IMR-90 (cell line): ENCODE results near the gene EIF3L. TPM values are rescaled to one million over a fixed set of nuclear protein-coding genes. Genes with fewer than 3 reads are reported as not detected.

Source experiments
- ATAC-seq: fragments of 200-7000 bp; cut with Tn5 transposase; 2 replicates; pipeline ENCODE4 v1.9.1; 2020; ENCODE audit warnings: low read depth, mild to moderate bottlenecking, moderate library complexity
- BruUV-seq: library from RNA; stranded (reverse); fragments of 400-500 nt; replicated peaks from 2 replicates; lab custom pipeline; 2021; lab: Mats Ljungman, UMichigan
- CTCF ChIA-PET: fragments of 300-600 bp; formaldehyde crosslinking; extraction: SDS; loops from one replicate; lab custom pipeline; 2021; ENCODE audit warnings: antibody characterized with exemption; lab: Yijun Ruan, JAX
- POLR2A ChIA-PET: fragments of 300-600 bp; sonication (Branson Sonifier 250); formaldehyde crosslinking; loops from one replicate; lab custom pipeline; 2022; ENCODE audit warnings: antibody characterized with exemption; ENCODE audit not compliant: unreplicated experiment; lab: Charles Lee
- DNase-seq: peaks from one replicate; pipeline ENCODE4 v3.0.0; 2013
- H2AFZ ChIP-seq: replicated peaks from 2 replicates; pipeline ENCODE3; 2013; ENCODE audit warnings: low read length, mild to moderate bottlenecking; ENCODE audit not compliant: poor library complexity
- H2AK5ac ChIP-seq: 2 replicates; pipeline ENCODE4 v1.6.1; 2013; ENCODE audit warnings: low read depth, low read length, inconsistent platforms
- H2AK9ac ChIP-seq: replicated peaks from 2 replicates; pipeline ENCODE3; 2013; ENCODE audit warnings: mild to moderate bottlenecking, low read depth, low read length, moderate library complexity; ENCODE audit not compliant: poor library complexity
- H2BK120ac ChIP-seq: 2 replicates; pipeline ENCODE4 v1.6.1; 2013; ENCODE audit warnings: low read depth, low read length, inconsistent platforms
- H2BK15ac ChIP-seq: 3 replicates; pipeline ENCODE4 v1.6.1; 2013; ENCODE audit warnings: low read depth, low read length, inconsistent platforms
- H2BK20ac ChIP-seq: 2 replicates; pipeline ENCODE4 v1.6.1; 2013; ENCODE audit warnings: low read depth, mild to moderate bottlenecking, inconsistent platforms, low read length, moderate library complexity
- H2BK5ac ChIP-seq: 2 replicates; pipeline ENCODE4 v1.6.1; 2013; ENCODE audit warnings: mild to moderate bottlenecking, low read depth, low read length, inconsistent platforms; ENCODE audit not compliant: poor library complexity, severe bottlenecking
- H3K14ac ChIP-seq: replicated peaks from 2 replicates; pipeline ENCODE4 v1.6.1; 2013; ENCODE audit warnings: low read depth, low read length, inconsistent platforms
- H3K18ac ChIP-seq: 2 replicates; pipeline ENCODE4 v1.6.1; 2013; ENCODE audit warnings: low read depth, low read length, control low read depth
- H3K23ac ChIP-seq: 2 replicates; pipeline ENCODE4 v1.6.1; 2013; ENCODE audit warnings: low read depth, low read length, inconsistent platforms
- H3K27ac ChIP-seq: 2 replicates; pipeline ENCODE4 v1.5.1; 2013; ENCODE audit warnings: mild to moderate bottlenecking, control low read depth, low read length; ENCODE audit not compliant: insufficient read depth
- H3K27me3 ChIP-seq: 2 replicates; pipeline ENCODE4 v1.6.1; 2013; ENCODE audit warnings: low read length; ENCODE audit not compliant: control insufficient read depth, insufficient read depth
- H3K36me3 ChIP-seq: 2 replicates; pipeline ENCODE4 v1.6.1; 2013; ENCODE audit warnings: low read length, mixed read lengths; ENCODE audit not compliant: control insufficient read depth, insufficient read depth
- H3K4ac ChIP-seq: 2 replicates; pipeline ENCODE4 v1.6.1; 2013; ENCODE audit warnings: low read depth, low read length, inconsistent platforms
- H3K4me1 ChIP-seq: 2 replicates; pipeline ENCODE4 v1.6.1; 2013; ENCODE audit warnings: low read length, mixed read lengths; ENCODE audit not compliant: control insufficient read depth, insufficient read depth
- H3K4me2 ChIP-seq: 2 replicates; pipeline ENCODE4 v1.6.1; 2013; ENCODE audit warnings: low read depth, mild to moderate bottlenecking, control low read depth, low read length, moderate library complexity
- H3K4me3 ChIP-seq: 2 replicates; pipeline ENCODE4 v1.5.1; 2013; ENCODE audit warnings: low read depth, mild to moderate bottlenecking, control low read depth, low read length, moderate library complexity; ENCODE audit not compliant: insufficient read depth
- H3K56ac ChIP-seq: 2 replicates; pipeline ENCODE4 v1.6.1; 2013; ENCODE audit warnings: low read length, inconsistent platforms; ENCODE audit not compliant: insufficient read depth; ENCODE audit errors: extremely low read depth
- H3K79me1 ChIP-seq, 2 experiments: 2 replicates each; pipeline ENCODE4 v1.6.1; 2013; ENCODE audit warnings: low read length in 2 of 2, inconsistent platforms in 1 of 2, low read depth in 1 of 2
- H3K9ac ChIP-seq: 2 replicates; pipeline ENCODE4 v1.6.1; 2013; ENCODE audit warnings: low read depth, low read length, control low read depth
- H3K9me1 ChIP-seq: 2 replicates; pipeline ENCODE4 v1.6.1; 2013; ENCODE audit warnings: low read length, inconsistent platforms; ENCODE audit not compliant: insufficient read depth
- H3K9me3 ChIP-seq: 2 replicates; pipeline ENCODE4 v1.6.1; 2013; ENCODE audit warnings: low read length; ENCODE audit not compliant: control insufficient read depth, insufficient read depth
- H4K20me1 ChIP-seq: 2 replicates; pipeline ENCODE4 v1.6.1; 2013; ENCODE audit warnings: low read length, inconsistent platforms; ENCODE audit not compliant: insufficient read depth
- H4K5ac ChIP-seq: 2 replicates; pipeline ENCODE4 v1.6.1; 2013; ENCODE audit warnings: mild to moderate bottlenecking, low read depth, low read length, control low read depth
- H4K8ac ChIP-seq, 2 experiments: 2 replicates each; pipeline ENCODE4 v1.6.1; 2013; ENCODE audit warnings: low read depth in 2 of 2, low read length in 2 of 2, control low read depth in 1 of 2, inconsistent platforms in 1 of 2
- H4K91ac ChIP-seq: 2 replicates; pipeline ENCODE4 v1.6.1; 2013; ENCODE audit warnings: low read depth, low read length, inconsistent platforms; ENCODE audit not compliant: insufficient read depth
- BHLHE40 ChIP-seq: fragments of 150-350 bp; IDR thresholded peaks from 2 replicates; pipeline ENCODE4 v1.6.1; 2016; ENCODE audit warnings: mild to moderate bottlenecking, low read depth, low read length
- CEBPB ChIP-seq: IDR thresholded peaks from 2 replicates; pipeline ENCODE4 v1.6.1; 2012; ENCODE audit warnings: low read depth, low read length, improper control_type of control experiment
- CHD1 ChIP-seq: IDR thresholded peaks from 2 replicates; pipeline ENCODE4 v1.6.1; 2012; ENCODE audit warnings: low read depth, low read length, improper control_type of control experiment
- FOS ChIP-seq: fragments of 150-350 bp; IDR thresholded peaks from 2 replicates; pipeline ENCODE4 v1.6.1; 2016; ENCODE audit warnings: low read depth, low read length
- MAFK ChIP-seq: IDR thresholded peaks from 2 replicates; pipeline ENCODE4 v1.6.1; 2012; ENCODE audit warnings: low read depth, low read length, improper control_type of control experiment
- MAZ ChIP-seq: IDR thresholded peaks from 2 replicates; pipeline ENCODE4 v1.6.1; 2012; ENCODE audit warnings: low read depth, mild to moderate bottlenecking, low read length, improper control_type of control experiment, moderate library complexity, borderline replicate concordance
- MXI1 ChIP-seq: IDR thresholded peaks from 2 replicates; pipeline ENCODE4 v1.6.1; 2012; ENCODE audit warnings: low read depth, mild to moderate bottlenecking, low read length, moderate library complexity, borderline replicate concordance
- NFE2L2 ChIP-seq: fragments of 150-350 bp; IDR thresholded peaks from 2 replicates; pipeline ENCODE4 v1.6.1; 2016; ENCODE audit warnings: low read depth, mild to moderate bottlenecking, low read length
- POLR2A ChIP-seq: IDR thresholded peaks from 2 replicates; pipeline ENCODE4 v1.6.1; 2012; ENCODE audit warnings: mild to moderate bottlenecking, low read depth, low read length
- RAD21 ChIP-seq: IDR thresholded peaks from 2 replicates; pipeline ENCODE4 v1.6.1; 2012; ENCODE audit warnings: low read length, improper control_type of control experiment
- RCOR1 ChIP-seq: IDR thresholded peaks from 2 replicates; pipeline ENCODE4 v1.6.1; 2012; ENCODE audit warnings: mild to moderate bottlenecking, low read length, improper control_type of control experiment; ENCODE audit not compliant: insufficient replicate concordance
- RFX5 ChIP-seq: IDR thresholded peaks from 2 replicates; pipeline ENCODE4 v1.8.0; 2012; ENCODE audit warnings: low read depth, mild to moderate bottlenecking, low read length, moderate library complexity
- SMC3 ChIP-seq: fragments of 150-350 bp; IDR thresholded peaks from 2 replicates; pipeline ENCODE4 v1.6.1; 2016; ENCODE audit warnings: low read depth, mild to moderate bottlenecking, antibody characterized with exemption, low read length, moderate library complexity
- WGBS, 2 experiments: methylation state at CpG; one replicate each; pipeline versions ENCODE4 v1.1.5 to v1.1.7; 2013; ENCODE audit warnings: missing lambda C conversion rate in 2 of 2; ENCODE audit not compliant: insufficient read length in 1 of 2; ENCODE audit errors: extremely low coverage in 2 of 2; 5-methylcytosine and 5-hydroxymethylcytosine counted together
- dilution Hi-C: fragments of 300-500 bp; cut with HindIII; formaldehyde crosslinking; loops from one replicate; pipeline ENCODE4 v1.14.3; 2018; ENCODE audit warnings: low sequenced_read_pairs; ENCODE audit not compliant: unreplicated experiment
- in situ Hi-C: fragments of 300-500 bp; cut with MboI; formaldehyde crosslinking; loops from 3 replicates; pipeline ENCODE4 v1.14.3; 2019; ENCODE audit warnings: low sequenced_read_pairs, inconsistent platforms, mixed read lengths
- intact Hi-C: fragments of 100-400 bp; cut with micrococcal nuclease; formaldehyde crosslinking; loops from 2 replicates; pipeline ENCODE4 v1.10.0; 2022
- polyA plus RNA-seq, 3 experiments: library from polyadenylated mRNA; depleted of rRNA; stranded (reverse); fragments of >200 nt; gene quantifications; 2 replicates each; pipeline ENCODE4 v1.2.3, GENCODE V29; 2012; ENCODE audit warnings: low replicate concordance in 1 of 3
- total RNA-seq: library from RNA; depleted of rRNA; stranded (reverse); fragments of >200 nt; gene quantifications from 2 replicates; pipeline ENCODE4 v1.2.3, GENCODE V29; 2012
- TF ChIP-seq, protein P1 (sequence below): fragments of 150-350 bp; IDR thresholded peaks from 2 replicates; pipeline ENCODE4 v1.6.1; 2017; ENCODE audit warnings: mild to moderate bottlenecking, antibody characterized with exemption, low read length, low read depth
- TF ChIP-seq, protein P2 (sequence below): fragments of 150-350 bp; IDR thresholded peaks from 2 replicates; pipeline ENCODE4 v1.6.1; 2016; ENCODE audit warnings: low read depth, mild to moderate bottlenecking, low read length, moderate library complexity, borderline replicate concordance
- TF ChIP-seq, protein P3 (sequence below): conservative IDR thresholded peaks from 2 replicates; pipeline ENCODE4 v1.5.1; 2012; ENCODE audit warnings: mild to moderate bottlenecking, low read depth, low read length, improper control_type of control experiment

The EIF3L gene
- total and polyA plus RNA-seq, 2 of the 4 experiments (the other 2 are of a cell fraction): 391 to 593 TPM

DNA sequence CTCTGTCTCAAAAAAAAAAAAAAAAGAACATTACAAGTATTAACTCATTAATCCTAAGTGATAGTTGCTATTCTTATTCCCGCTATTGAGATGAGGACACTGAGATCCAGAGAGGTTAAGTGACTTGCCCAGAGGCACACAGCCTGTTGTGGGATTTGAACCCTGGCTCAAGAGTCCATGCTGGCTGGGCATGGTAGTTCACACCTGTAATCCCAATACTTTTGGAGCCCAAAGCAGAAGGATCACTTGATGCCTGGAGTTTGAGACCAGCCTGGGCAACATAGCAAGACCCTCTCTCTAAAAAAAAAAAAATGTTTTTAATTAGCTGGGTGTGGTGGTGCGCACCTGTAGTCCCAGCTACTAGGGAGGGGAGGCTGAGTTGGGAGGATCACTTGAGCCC lies 37.4 kb upstream of the EIF3L start:
- in situ Hi-C loops: no loop called here
- CTCF ChIA-PET: interaction anchor here (0.7 kb wide), 1 partner anchor 848 kb away, joined by 3 read pairs; no protein-coding TSS in a partner anchor

More for the DNA sequence above, 37.4 kb upstream of the EIF3L start:
- no peak overlapping the region for H3K14ac ChIP-seq
- H3K36me3 ChIP-seq: peaks cover 7% of the 10 kb centered on the region; the same call in 1 of the 2 replicates
- H2AFZ ChIP-seq: no peak overlapping the region
- intact Hi-C loops: no loop called here
- no peak overlapping the region for H2BK20ac ChIP-seq
- H4K91ac ChIP-seq: no peak overlapping the region
- H3K4me2 ChIP-seq: no peak overlapping the region
- DNase-seq: no peak
- H3K79me1 ChIP-seq: peaks cover under 1 to 29% of the 10 kb centered on the region in 2 experiments; a peak in 3 of 4 replicates
- no peak overlapping the region for H4K5ac ChIP-seq
- no peak overlapping the region for H2AK5ac ChIP-seq
- POLR2A ChIA-PET: no interaction called here
- H3K4me3 ChIP-seq: no peak overlapping the region
- no peaks in the 10 kb centered on the region for H3K9me1 ChIP-seq
- H3K27me3 ChIP-seq: no peaks in the 10 kb centered on the region
- H2BK15ac ChIP-seq: no peak overlapping the region
- H2BK5ac ChIP-seq: no peak overlapping the region
- no peaks in the 10 kb centered on the region for H3K4me1 ChIP-seq
- H4K20me1 ChIP-seq: peaks cover 3% of the 10 kb centered on the region; the same call in 1 of the 2 replicates
- H2BK120ac ChIP-seq: no peak overlapping the region
- H3K56ac ChIP-seq: no peak overlapping the region
- ATAC-seq: no peak
- H3K23ac ChIP-seq: no peak overlapping the region
- no TSS peak for BruUV-seq
- H2AK9ac ChIP-seq: no peak overlapping the region
- no peak overlapping the region for H3K18ac ChIP-seq
- no CpG with 5 or more reads among the region's 2 CpGs for WGBS, 2 experiments
- H3K9me3 ChIP-seq: no peaks in the 10 kb centered on the region
- TF ChIP-seq CHD1 (no peak), SMC3 (no peak), RFX5 (no peak), MAZ (no peak), RCOR1 (no peak), MAFK (no peak), FOS (no peak), BHLHE40 (no peak), POLR2A (no peak), MXI1 (no peak), CEBPB (no peak), RAD21 (no peak), NFE2L2 (no peak)
- TF ChIP-seq, protein P1, sequence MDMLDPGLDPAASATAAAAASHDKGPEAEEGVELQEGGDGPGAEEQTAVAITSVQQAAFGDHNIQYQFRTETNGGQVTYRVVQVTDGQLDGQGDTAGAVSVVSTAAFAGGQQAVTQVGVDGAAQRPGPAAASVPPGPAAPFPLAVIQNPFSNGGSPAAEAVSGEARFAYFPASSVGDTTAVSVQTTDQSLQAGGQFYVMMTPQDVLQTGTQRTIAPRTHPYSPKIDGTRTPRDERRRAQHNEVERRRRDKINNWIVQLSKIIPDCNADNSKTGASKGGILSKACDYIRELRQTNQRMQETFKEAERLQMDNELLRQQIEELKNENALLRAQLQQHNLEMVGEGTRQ: no peak
- TF ChIP-seq, protein P2, sequence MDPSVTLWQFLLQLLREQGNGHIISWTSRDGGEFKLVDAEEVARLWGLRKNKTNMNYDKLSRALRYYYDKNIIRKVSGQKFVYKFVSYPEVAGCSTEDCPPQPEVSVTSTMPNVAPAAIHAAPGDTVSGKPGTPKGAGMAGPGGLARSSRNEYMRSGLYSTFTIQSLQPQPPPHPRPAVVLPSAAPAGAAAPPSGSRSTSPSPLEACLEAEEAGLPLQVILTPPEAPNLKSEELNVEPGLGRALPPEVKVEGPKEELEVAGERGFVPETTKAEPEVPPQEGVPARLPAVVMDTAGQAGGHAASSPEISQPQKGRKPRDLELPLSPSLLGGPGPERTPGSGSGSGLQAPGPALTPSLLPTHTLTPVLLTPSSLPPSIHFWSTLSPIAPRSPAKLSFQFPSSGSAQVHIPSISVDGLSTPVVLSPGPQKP: no peak
- TF ChIP-seq, protein P3, sequence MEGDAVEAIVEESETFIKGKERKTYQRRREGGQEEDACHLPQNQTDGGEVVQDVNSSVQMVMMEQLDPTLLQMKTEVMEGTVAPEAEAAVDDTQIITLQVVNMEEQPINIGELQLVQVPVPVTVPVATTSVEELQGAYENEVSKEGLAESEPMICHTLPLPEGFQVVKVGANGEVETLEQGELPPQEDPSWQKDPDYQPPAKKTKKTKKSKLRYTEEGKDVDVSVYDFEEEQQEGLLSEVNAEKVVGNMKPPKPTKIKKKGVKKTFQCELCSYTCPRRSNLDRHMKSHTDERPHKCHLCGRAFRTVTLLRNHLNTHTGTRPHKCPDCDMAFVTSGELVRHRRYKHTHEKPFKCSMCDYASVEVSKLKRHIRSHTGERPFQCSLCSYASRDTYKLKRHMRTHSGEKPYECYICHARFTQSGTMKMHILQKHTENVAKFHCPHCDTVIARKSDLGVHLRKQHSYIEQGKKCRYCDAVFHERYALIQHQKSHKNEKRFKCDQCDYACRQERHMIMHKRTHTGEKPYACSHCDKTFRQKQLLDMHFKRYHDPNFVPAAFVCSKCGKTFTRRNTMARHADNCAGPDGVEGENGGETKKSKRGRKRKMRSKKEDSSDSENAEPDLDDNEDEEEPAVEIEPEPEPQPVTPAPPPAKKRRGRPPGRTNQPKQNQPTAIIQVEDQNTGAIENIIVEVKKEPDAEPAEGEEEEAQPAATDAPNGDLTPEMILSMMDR: no peak
- no peak overlapping the region for H4K8ac ChIP-seq
- H3K4ac ChIP-seq: no peak overlapping the region
- no peak overlapping the region for H3K9ac ChIP-seq
- dilution Hi-C loops: no loop called here
- no peak overlapping the region for H3K27ac ChIP-seq
